ENCODE data around the gene ACSF2. TPM values are rescaled to one million over a fixed set of nuclear protein-coding genes. Genes with fewer than 3 reads are reported as not detected.
"Not testable (repeated sequence)": the region's sequence is repeated elsewhere in the genome, so short reads cannot be mapped to it uniquely, and the experiment has no call there.

ACSF2 gene
- total RNA-seq, 1 experiment from 2014 or later, result 14.8 TPM

- no peak for DNase-seq
- Histone ChIP-seq H3K4me3 (ENCODE audit: insufficient read depth, low read depth, low read length) (no peak overlapping the region), H3K27me3 (ENCODE audit: control insufficient read depth, insufficient read depth, low read length) (peaks cover 7% of the 10 kb centered on the region), H3K36me3 (replicated peaks; ENCODE audit: control insufficient read depth, insufficient read depth, low read length) (no peaks in the 10 kb centered on the region)
Measured at GRCh38 chr17:50422738-50423137, 3.3 kb upstream of the ACSF2 start.

- peak; percentile 33 for DNase-seq
- Histone ChIP-seq H3K36me3 (replicated peaks; ENCODE audit: control insufficient read depth, insufficient read depth, low read length) (no peaks in the 10 kb centered on the region), H3K4me3 (ENCODE audit: insufficient read depth, low read depth, low read length) (no peak overlapping the region), H3K27me3 (ENCODE audit: control insufficient read depth, insufficient read depth, low read length) (peaks cover 7% of the 10 kb centered on the region)
Measured at GRCh38 chr17:50423553-50424159, 2.4 kb upstream of the ACSF2 start.

- Histone ChIP-seq H3K4me3 (ENCODE audit: insufficient read depth, low read depth, low read length) (no peak overlapping the region), H3K36me3 (replicated peaks; ENCODE audit: control insufficient read depth, insufficient read depth, low read length) (no peaks in the 10 kb centered on the region), H3K27me3 (ENCODE audit: control insufficient read depth, insufficient read depth, low read length) (peaks cover 7% of the 10 kb centered on the region)
- DNase-seq, result no peak
Measured at GRCh38 chr17:50424246-50424995, 1.6 kb upstream of the ACSF2 start.

- DNase-seq, result no peak
- Histone ChIP-seq H3K4me3 (ENCODE audit: insufficient read depth, low read depth, low read length) (peak overlapping the region; percentile 60), H3K36me3 (replicated peaks; ENCODE audit: control insufficient read depth, insufficient read depth, low read length) (no peaks in the 10 kb centered on the region), H3K27me3 (ENCODE audit: control insufficient read depth, insufficient read depth, low read length) (peaks cover 7% of the 10 kb centered on the region)
Measured at GRCh38 chr17:50424996-50425681, 879 bp upstream of the ACSF2 start.

GRCh38 chr17:50426472-50426782 lies 409 bp downstream of the ACSF2 start:
- no peak for DNase-seq
- Histone ChIP-seq H3K36me3 (replicated peaks; ENCODE audit: control insufficient read depth, insufficient read depth, low read length) (no peaks in the 10 kb centered on the region; the same call in 1 of the 2 replicates), H3K4me3 (ENCODE audit: insufficient read depth, low read depth, low read length) (peak overlapping the region; percentile 60), H3K27me3 (ENCODE audit: control insufficient read depth, insufficient read depth, low read length) (peaks cover 7% of the 10 kb centered on the region)

GRCh38 chr17:50426814-50427787 lies 1.1 kb downstream of the ACSF2 start:
- Histone ChIP-seq H3K27me3 (ENCODE audit: control insufficient read depth, insufficient read depth, low read length) (peaks cover 7% of the 10 kb centered on the region), H3K4me3 (ENCODE audit: insufficient read depth, low read depth, low read length) (peak overlapping the region; percentile 60), H3K36me3 (replicated peaks; ENCODE audit: control insufficient read depth, insufficient read depth, low read length) (no peaks in the 10 kb centered on the region; the same call in 1 of the 2 replicates)
- DNase-seq, result peak; percentile 77

GRCh38 chr17:50428126-50428525 lies 2.1 kb downstream of the ACSF2 start:
- DNase-seq; H3K4me3 ChIP-seq (ENCODE audit: insufficient read depth, low read depth, low read length); H3K36me3 ChIP-seq (replicated peaks; ENCODE audit: control insufficient read depth, insufficient read depth, low read length); H3K27me3 ChIP-seq (ENCODE audit: control insufficient read depth, insufficient read depth, low read length): not testable (repeated sequence)

- DNase-seq, result no peak
- no peak overlapping the region for H3K4me3 ChIP-seq (ENCODE audit: insufficient read depth, low read depth, low read length)
- H3K27me3 ChIP-seq (ENCODE audit: control insufficient read depth, insufficient read depth, low read length), result peaks cover 7% of the 10 kb centered on the region
- H3K36me3 ChIP-seq (replicated peaks; ENCODE audit: control insufficient read depth, insufficient read depth, low read length), result no peaks in the 10 kb centered on the region; the same call in 1 of the 2 replicates
Measured at GRCh38 chr17:50428831-50429424, 2.9 kb downstream of the ACSF2 start.

- DNase-seq, result no peak
- peaks cover 7% of the 10 kb centered on the region for H3K27me3 ChIP-seq (ENCODE audit: control insufficient read depth, insufficient read depth, low read length)
- no peaks in the 10 kb centered on the region; the same call in 1 of the 2 replicates for H3K36me3 ChIP-seq (replicated peaks; ENCODE audit: control insufficient read depth, insufficient read depth, low read length)
- no peak overlapping the region for H3K4me3 ChIP-seq (ENCODE audit: insufficient read depth, low read depth, low read length)
Measured at GRCh38 chr17:50429793-50430192, 3.8 kb downstream of the ACSF2 start.

- H3K4me3 ChIP-seq (ENCODE audit: insufficient read depth, low read depth, low read length), result no peak overlapping the region
- H3K27me3 ChIP-seq (ENCODE audit: control insufficient read depth, insufficient read depth, low read length), result no peaks in the 10 kb centered on the region
- no peak for DNase-seq
- no peaks in the 10 kb centered on the region; the same call in 1 of the 2 replicates for H3K36me3 ChIP-seq (replicated peaks; ENCODE audit: control insufficient read depth, insufficient read depth, low read length)
Measured at GRCh38 chr17:50430821-50431618, 5.0 kb downstream of the ACSF2 start.

GRCh38 chr17:50432125-50432762 lies 6.2 kb downstream of the ACSF2 start:
- no peaks in the 10 kb centered on the region; the same call in 1 of the 2 replicates for H3K36me3 ChIP-seq (replicated peaks; ENCODE audit: control insufficient read depth, insufficient read depth, low read length)
- no peak overlapping the region for H3K4me3 ChIP-seq (ENCODE audit: insufficient read depth, low read depth, low read length)
- DNase-seq, result no peak
- no peaks in the 10 kb centered on the region for H3K27me3 ChIP-seq (ENCODE audit: control insufficient read depth, insufficient read depth, low read length)

GRCh38 chr17:50437409-50437808 lies 11.4 kb downstream of the ACSF2 start:
- DNase-seq, result no peak
- H3K27me3 ChIP-seq (ENCODE audit: control insufficient read depth, insufficient read depth, low read length), result no peaks in the 10 kb centered on the region
- no peaks in the 10 kb centered on the region for H3K36me3 ChIP-seq (replicated peaks; ENCODE audit: control insufficient read depth, insufficient read depth, low read length)
- no peak overlapping the region for H3K4me3 ChIP-seq (ENCODE audit: insufficient read depth, low read depth, low read length)

GRCh38 chr17:50439008-50439407 lies 13.0 kb downstream of the ACSF2 start:
- Histone ChIP-seq H3K36me3 (replicated peaks; ENCODE audit: control insufficient read depth, insufficient read depth, low read length) (no peaks in the 10 kb centered on the region), H3K4me3 (ENCODE audit: insufficient read depth, low read depth, low read length) (no peak overlapping the region), H3K27me3 (ENCODE audit: control insufficient read depth, insufficient read depth, low read length) (no peaks in the 10 kb centered on the region)
- DNase-seq, result no peak
